Epidermal melanocyte (primary cell): ENCODE measurements around the gene ATP10B.

ENCODE experiments used
- DNase-seq: peaks from one replicate; pipeline ENCODE4 v3.0.0; 2011; ENCODE audit warnings: low spot score; ENCODE audit not compliant: insufficient read length

The ATP10B gene

GRCh38 chr5:160637357-160638090 lies 214.5 kb downstream of the ATP10B start:
- DNase-seq: no peak

DNA sequence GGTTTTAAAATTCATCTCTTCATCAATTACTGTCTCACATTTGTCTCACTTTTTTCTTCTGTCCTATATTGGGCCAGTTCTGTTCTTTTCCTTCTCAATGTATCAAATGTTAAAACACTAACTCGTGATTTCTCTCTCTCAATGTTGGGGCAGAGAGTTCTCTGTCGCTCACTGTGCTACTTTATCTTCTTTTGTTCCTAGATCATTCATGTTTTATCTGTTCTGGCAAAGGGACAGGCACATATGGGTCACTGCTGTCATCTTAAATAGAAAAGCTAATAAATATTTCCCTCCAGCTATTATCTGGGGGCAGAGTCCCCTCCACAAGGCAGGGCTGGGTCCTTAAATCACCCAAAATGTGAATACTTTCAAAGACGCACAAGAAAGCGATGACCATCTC lies 216.3 kb downstream of the ATP10B start:
- no peak for DNase-seq

- DNase-seq: no peak
Measured at GRCh38 chr5:160635046-160635445, 217.0 kb downstream of the ATP10B start.

DNA sequence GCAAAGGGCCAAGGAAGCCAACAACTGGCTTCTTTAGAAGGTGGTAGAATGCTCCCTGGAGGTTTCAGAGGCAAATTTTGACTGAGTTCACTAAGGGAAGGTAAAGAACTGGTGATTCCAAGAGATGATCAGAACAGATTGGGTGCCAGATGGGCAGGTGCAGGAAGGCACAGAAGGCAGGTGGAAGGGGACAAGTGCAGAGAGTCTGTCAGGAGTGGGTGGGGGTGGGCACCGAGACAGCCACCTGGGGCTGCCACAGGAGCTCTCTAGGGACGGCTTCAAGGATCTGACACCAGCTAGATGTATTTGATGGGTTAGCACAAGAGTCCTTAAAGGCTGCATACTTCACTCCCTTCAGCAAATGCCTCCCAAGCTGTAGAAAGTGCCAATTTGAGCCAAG lies 223.0 kb downstream of the ATP10B start:
- no peak for DNase-seq

- no peak for DNase-seq
Measured at GRCh38 chr5:160628619-160628968, 223.4 kb downstream of the ATP10B start.

GRCh38 chr5:160627921-160628618 lies 223.9 kb downstream of the ATP10B start:
- no peak for DNase-seq

DNA sequence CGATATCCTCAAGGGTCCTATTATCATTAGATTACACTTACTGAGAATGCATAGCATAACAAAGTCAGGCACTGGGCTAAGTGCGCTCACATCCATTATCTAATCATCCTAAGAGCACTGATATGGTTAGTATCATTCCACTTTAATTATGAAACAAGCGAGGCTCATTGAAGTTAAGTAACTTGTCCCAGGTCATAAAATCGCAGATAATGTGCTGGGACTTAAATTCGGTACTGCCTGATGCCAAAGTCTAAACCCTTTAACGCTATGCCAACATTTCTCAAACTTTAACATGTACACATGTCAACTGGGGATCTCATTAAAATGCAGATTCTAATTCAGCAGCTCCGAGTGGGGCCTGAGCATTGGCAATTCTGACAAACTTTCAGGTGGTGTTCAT lies 225.7 kb downstream of the ATP10B start:
- no peak for DNase-seq

DNA sequence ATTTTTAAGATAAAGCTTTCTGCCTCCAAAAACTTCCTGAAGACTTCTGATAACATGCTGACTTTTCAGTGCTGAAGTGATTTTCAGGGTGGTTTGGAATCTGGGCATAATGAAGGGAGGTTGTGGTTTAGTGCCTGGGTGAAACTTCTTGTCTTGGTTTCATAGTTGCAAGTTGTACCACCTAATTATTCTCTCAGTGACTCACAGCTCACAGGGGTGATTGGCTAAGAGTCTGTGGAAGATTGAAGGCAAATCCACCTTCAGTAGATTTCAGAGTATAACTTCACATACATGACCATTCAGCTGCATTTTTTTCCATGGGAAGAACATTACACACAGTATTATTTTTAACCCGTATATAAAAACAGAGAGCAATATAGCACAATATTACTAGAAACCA lies 230.5 kb downstream of the ATP10B start:
- DNase-seq: no peak

DNA sequence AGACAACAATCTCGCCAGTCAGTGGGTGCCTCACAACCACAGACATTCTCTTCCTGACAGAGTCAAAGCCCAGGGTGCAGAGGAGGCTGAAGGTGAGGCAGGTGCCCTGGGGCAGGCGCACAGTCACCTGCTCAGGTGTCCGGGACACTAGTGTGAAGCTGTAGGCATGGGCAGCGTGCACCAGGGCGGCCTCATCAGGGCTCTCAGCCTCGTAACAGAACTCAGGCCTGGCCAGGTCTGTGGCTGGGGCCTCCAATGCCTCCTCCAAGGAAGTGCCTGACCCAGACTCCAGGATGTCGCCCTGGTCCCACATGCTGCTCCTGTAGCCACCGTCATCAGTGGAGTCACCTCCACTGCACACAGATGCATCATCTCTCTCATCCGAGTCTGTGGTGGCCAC lies 231.6 kb downstream of the ATP10B start:
- no peak for DNase-seq

GRCh38 chr5:160619381-160619780 lies 232.6 kb downstream of the ATP10B start:
- no peak for DNase-seq

GRCh38 chr5:160618286-160618685 lies 233.7 kb downstream of the ATP10B start:
- DNase-seq: no peak

GRCh38 chr5:160616712-160617497 lies 235.1 kb downstream of the ATP10B start:
- no peak for DNase-seq

GRCh38 chr5:160614136-160614535 lies 237.9 kb downstream of the ATP10B start:
- no peak for DNase-seq

- no peak for DNase-seq
Measured at GRCh38 chr5:160605266-160605665, 246.7 kb downstream of the ATP10B start.

- DNase-seq: no peak
Measured at GRCh38 chr5:160604484-160604883, 247.5 kb downstream of the ATP10B start.

DNA sequence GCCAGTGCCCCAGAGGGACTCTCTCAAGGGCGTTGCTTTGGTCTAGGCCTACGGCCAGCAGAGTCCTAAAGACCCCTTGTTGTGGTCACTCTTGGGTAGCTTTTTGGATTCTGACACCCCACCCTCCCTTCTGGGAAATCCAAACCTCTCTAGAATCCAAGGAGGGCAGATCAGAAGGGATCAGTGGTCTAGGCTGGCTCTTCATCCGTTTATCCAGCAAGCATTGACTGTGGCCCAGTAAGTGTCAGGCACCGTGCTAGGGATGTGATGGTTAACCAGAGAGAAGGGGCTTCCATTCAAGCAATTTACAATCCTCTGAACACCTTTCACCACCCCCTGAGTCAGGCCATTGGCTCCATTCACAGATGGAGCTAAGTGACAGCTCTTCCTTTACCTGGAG lies 249.3 kb downstream of the ATP10B start:
- DNase-seq: no peak

DNA sequence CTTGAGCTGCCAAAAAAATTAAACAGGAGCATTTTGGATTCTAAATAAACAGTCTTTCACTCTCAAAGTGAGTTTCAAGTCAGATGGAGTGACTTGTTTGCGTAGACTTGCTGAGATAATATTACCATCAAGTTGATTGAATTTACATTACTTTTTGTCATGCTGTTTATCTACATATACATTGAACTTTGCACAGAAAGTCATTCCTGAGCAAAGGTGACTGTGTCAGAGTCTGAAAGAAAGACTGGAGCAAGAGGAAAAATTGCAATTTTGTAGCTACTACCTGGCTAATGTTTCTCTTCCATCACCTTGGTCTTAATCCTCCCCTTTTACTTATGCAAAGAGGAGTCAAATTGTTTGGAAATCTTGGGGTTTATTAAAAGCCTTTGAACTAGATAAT lies 251.0 kb downstream of the ATP10B start:
- DNase-seq: no peak

- no peak for DNase-seq
Measured at GRCh38 chr5:160573318-160573717, 278.7 kb downstream of the ATP10B start.

GRCh38 chr5:160567031-160567705 lies 284.8 kb downstream of the ATP10B start:
- no peak for DNase-seq

- DNase-seq: no peak
Measured at GRCh38 chr5:160565376-160565775, 286.6 kb downstream of the ATP10B start.

- DNase-seq: no peak
Measured at GRCh38 chr5:160556846-160557245, 295.2 kb downstream of the ATP10B start.
